K562 (cell line): Measurements from ENCODE around the gene CORO6. TPM values are rescaled to one million over a fixed set of nuclear protein-coding genes. Genes with fewer than 3 reads are reported as not detected.

Experiments
- ATAC-seq: fragments of 200-7000 bp; cut with Tn5 transposase; 3 replicates; pipeline ENCODE4 v1.9.1; 2020; ENCODE audit warnings: moderate library complexity
- BruUV-seq: library from RNA; stranded (reverse); fragments of 400-500 nt; replicated peaks from 2 replicates; lab custom pipeline; 2021; lab: Mats Ljungman, UMichigan
- CTCF ChIA-PET: fragments of 300-600 bp; formaldehyde crosslinking; extraction: SDS; loops from one replicate; lab custom pipeline; 2021; ENCODE audit warnings: low intra/inter-chr PET ratio; lab: Yijun Ruan, JAX
- POLR2A ChIA-PET: fragments of 300-600, 350-650 bp; sonication (Branson Sonifier 250); formaldehyde crosslinking; extraction: SDS; loops from one replicate; lab custom pipeline; 2021; ENCODE audit warnings: antibody characterized with exemption, inconsistent platforms; lab: Yijun Ruan, JAX
- DNase-seq, 4 experiments: peaks; one replicate each; pipeline versions ENCODE4 v3.0.0 to v3.0.0-alpha.2; 2011 to 2018; ENCODE audit warnings: low spot score in 3 of 4, mixed read lengths in 3 of 4; ENCODE audit errors: extremely low read depth in 1 of 4
- FAIRE-seq: peaks from 2 replicates; lab custom pipeline; 2011; peaks lifted over from hg19 to GRCh38; lab: Jason Lieb, UNC
- H2AFZ ChIP-seq: 2 replicates; pipeline ENCODE4 v1.6.0; 2011; ENCODE audit warnings: low read depth, low read length, control low read depth, inconsistent platforms
- H3K27ac ChIP-seq: fragments of 200-600 bp; 3 replicates; pipeline ENCODE4 v1.8.0; 2011; ENCODE audit warnings: low read depth, mild to moderate bottlenecking, control low read depth, inconsistent platforms, low read length, moderate library complexity, mixed read lengths; ENCODE audit errors: extremely low read depth
- H3K27me3 ChIP-seq, 2 experiments: fragments of 300-600 bp in 1 of 2; 2 replicates in 1 of 2; 3 replicates in 1 of 2; pipeline versions ENCODE4 v1.6.0 to v1.8.0; 2011; ENCODE audit warnings: inconsistent platforms in 2 of 2, low read length in 2 of 2, mild to moderate bottlenecking in 1 of 2, mixed read lengths in 1 of 2, moderate library complexity in 1 of 2; ENCODE audit not compliant: control insufficient read depth in 2 of 2, insufficient read depth in 2 of 2
- H3K36me3 ChIP-seq: fragments of 300-600 bp; 3 replicates; pipeline ENCODE4 v1.8.0; 2011; ENCODE audit warnings: mild to moderate bottlenecking, low read length, inconsistent platforms; ENCODE audit not compliant: control insufficient read depth, insufficient read depth
- H3K4me1 ChIP-seq, 2 experiments: fragments of 200-600 bp in 1 of 2; replicated peaks in 1 of 2; 2 replicates in 1 of 2; 3 replicates in 1 of 2; pipeline versions ENCODE4 v1.5.1 to v1.8.0; 2011; ENCODE audit warnings: inconsistent platforms in 2 of 2, low read length in 2 of 2, mild to moderate bottlenecking in 1 of 2, mixed read lengths in 1 of 2, moderate library complexity in 1 of 2; ENCODE audit not compliant: control insufficient read depth in 2 of 2, insufficient read depth in 2 of 2
- H3K4me2 ChIP-seq: 2 replicates; pipeline ENCODE4 v1.6.1; 2011; ENCODE audit warnings: low read length, control low read depth, inconsistent platforms, mixed read lengths; ENCODE audit not compliant: insufficient read depth
- H3K4me3 ChIP-seq: fragments of 200-600 bp; sonication (generic), shearing (Covaris generic); 2 replicates; pipeline ENCODE4 v1.5.1; 2016; ENCODE audit warnings: control low read depth, inconsistent platforms
- H3K79me2 ChIP-seq: fragments of 200-600 bp; 3 replicates; pipeline ENCODE4 v1.8.0; 2011; ENCODE audit warnings: low read length, inconsistent platforms; ENCODE audit not compliant: control insufficient read depth, insufficient read depth
- H3K9ac ChIP-seq, 2 experiments: 2 replicates each; pipeline versions ENCODE4 v1.6.0 to v1.6.1; 2011; ENCODE audit warnings: low read depth in 2 of 2, low read length in 2 of 2, control low read depth in 1 of 2, inconsistent platforms in 1 of 2, mild to moderate bottlenecking in 1 of 2, mixed read lengths in 1 of 2; ENCODE audit not compliant: insufficient read depth in 1 of 2
- H3K9me1 ChIP-seq: one replicate; pipeline ENCODE4 v1.6.0; 2011; ENCODE audit warnings: inconsistent platforms, mild to moderate bottlenecking, low read length, moderate library complexity; ENCODE audit not compliant: control insufficient read depth, insufficient read depth
- H3K9me3 ChIP-seq: replicated peaks from 2 replicates; pipeline ENCODE4 v1.5.1; 2011; ENCODE audit warnings: low read depth, low read length, inconsistent platforms; ENCODE audit not compliant: control insufficient read depth, insufficient read depth
- H4K20me1 ChIP-seq: replicated peaks from 2 replicates; pipeline ENCODE4 v1.6.1; 2011; ENCODE audit warnings: low read length, inconsistent platforms, mixed read lengths; ENCODE audit not compliant: control insufficient read depth, insufficient read depth
- CBFA2T2 ChIP-seq: fragments of 450-650 bp; conservative IDR thresholded peaks from 2 replicates; pipeline ENCODE4 v1.6.1; 2017; ENCODE audit warnings: mild to moderate bottlenecking
- JUND ChIP-seq, 2 experiments: IDR thresholded peaks; 2 replicates in 1 of 2; 3 replicates in 1 of 2; pipeline ENCODE4 v1.6.1; 2011; ENCODE audit warnings: borderline replicate concordance in 2 of 2, low read depth in 2 of 2, low read length in 2 of 2, improper control_type of control experiment in 1 of 2, missing biosample characterization in 1 of 2, missing genetic modification characterization in 1 of 2, missing genetic modification reagents in 1 of 2
- SMARCC2 ChIP-seq: fragments of 450-650 bp; IDR thresholded peaks from 2 replicates; pipeline ENCODE4 v1.6.1; 2017; ENCODE audit warnings: antibody characterized with exemption, moderate library complexity, mild to moderate bottlenecking, low read depth
- SOX6 ChIP-seq: fragments of 450-650 bp; IDR thresholded peaks from 2 replicates; pipeline ENCODE4 v1.6.1; 2014; ENCODE audit warnings: mild to moderate bottlenecking
- ZNF24 ChIP-seq: fragments of 450-650 bp; IDR thresholded peaks from 2 replicates; pipeline ENCODE4 v1.6.1; 2016
- ZNF589 ChIP-seq: fragments of 200-800 bp; sonication (Bioruptor generic); IDR thresholded peaks from 2 replicates; pipeline ENCODE4 v1.6.1; 2016; ENCODE audit warnings: low read depth, missing genetic modification characterization, missing compliant biosample characterization
- WGBS: fragments of 100-300 bp; shearing (Covaris generic); methylation state at CpG from one replicate; pipeline ENCODE4 v1.1.6; 2016; ENCODE audit warnings: low coverage, mixed read lengths; ENCODE audit not compliant: insufficient coverage; ENCODE audit errors: missing lambda C conversion rate; 5-methylcytosine and 5-hydroxymethylcytosine counted together
- in situ Hi-C: fragments of 300-500 bp; cut with MboI; formaldehyde crosslinking; loops from 4 replicates; pipeline ENCODE4 v1.15.0; 2018; ENCODE audit warnings: inconsistent platforms, mixed read lengths
- intact Hi-C: fragments of 100-400 bp; cut with micrococcal nuclease; formaldehyde crosslinking; loops from 2 replicates; pipeline ENCODE4 v1.14.2; 2022
- polyA plus RNA-seq, 8 experiments: library from polyadenylated mRNA; depleted of rRNA in 4 of 8; stranded (reverse) in 5 of 8; unstranded in 3 of 8; fragments of >200 nt; fragmentation: Nextera tagmentation in 2 of 8; fragmentation: Illumina TruSeq in 1 of 8; extraction: Ambion mirVana in 2 of 8; extraction: Trizol in 1 of 8; gene quantifications; 2 replicates each; pipeline versions ENCODE4 v1.2.1 to v1.2.3, GENCODE V29; 2011 to 2014; ENCODE audit warnings: inconsistent platforms in 1 of 8, missing spikeins in 1 of 8
- total RNA-seq, 7 experiments: library from RNA; depleted of rRNA in 6 of 7; stranded (reverse); fragments of >200 nt in 6 of 7; fragmentation: Illumina TruSeq in 2 of 7; extraction: Trizol in 2 of 7; gene quantifications; 2 replicates each; pipeline versions ENCODE4 v1.2.1 to v1.2.3, GENCODE V29; 2011 to 2021; ENCODE audit warnings: low replicate concordance in 1 of 7
- TF ChIP-seq, protein P1 (sequence below): sonication (generic); formaldehyde crosslinking; IDR thresholded peaks from 2 replicates; pipeline ENCODE4 v1.8.0; 2023; ENCODE audit warnings: missing genetic modification reagents, mild to moderate bottlenecking, borderline replicate concordance
- TF ChIP-seq, protein P2 (sequence below): fragments of 250-450 bp; sonication (Bioruptor Pico); IDR thresholded peaks from 2 replicates; pipeline ENCODE4 v1.4.0; 2020; ENCODE audit warnings: mild to moderate bottlenecking, moderate library complexity, borderline replicate concordance

The CORO6 gene
- total and polyA plus RNA-seq, 9 of the 15 experiments (the other 6 are each of a cell fraction or from before 2014, with no cell fraction given), result 0.04 to 11.9 (median 2.4) TPM

DNA sequence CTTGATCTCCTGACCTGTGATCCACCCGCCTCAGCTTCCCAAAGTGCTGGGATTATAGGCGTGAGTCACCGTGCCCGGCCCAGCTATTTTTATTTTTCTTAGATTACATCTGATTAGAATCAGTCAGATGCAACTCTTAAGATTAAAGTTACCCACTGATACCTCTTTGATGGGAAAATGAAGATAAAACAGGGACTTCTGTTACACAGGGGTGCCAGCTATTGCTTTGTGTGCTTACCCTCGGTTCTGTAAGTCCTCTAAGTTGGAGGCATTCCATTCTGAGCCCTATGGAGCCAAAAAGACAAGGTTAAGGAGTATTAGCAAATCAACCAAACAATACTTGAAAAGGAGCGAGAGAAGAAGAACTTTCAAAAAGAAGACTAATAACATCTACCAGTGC lies 32.6 kb upstream of the CORO6 start (continued):
- TF ChIP-seq, protein P1, sequence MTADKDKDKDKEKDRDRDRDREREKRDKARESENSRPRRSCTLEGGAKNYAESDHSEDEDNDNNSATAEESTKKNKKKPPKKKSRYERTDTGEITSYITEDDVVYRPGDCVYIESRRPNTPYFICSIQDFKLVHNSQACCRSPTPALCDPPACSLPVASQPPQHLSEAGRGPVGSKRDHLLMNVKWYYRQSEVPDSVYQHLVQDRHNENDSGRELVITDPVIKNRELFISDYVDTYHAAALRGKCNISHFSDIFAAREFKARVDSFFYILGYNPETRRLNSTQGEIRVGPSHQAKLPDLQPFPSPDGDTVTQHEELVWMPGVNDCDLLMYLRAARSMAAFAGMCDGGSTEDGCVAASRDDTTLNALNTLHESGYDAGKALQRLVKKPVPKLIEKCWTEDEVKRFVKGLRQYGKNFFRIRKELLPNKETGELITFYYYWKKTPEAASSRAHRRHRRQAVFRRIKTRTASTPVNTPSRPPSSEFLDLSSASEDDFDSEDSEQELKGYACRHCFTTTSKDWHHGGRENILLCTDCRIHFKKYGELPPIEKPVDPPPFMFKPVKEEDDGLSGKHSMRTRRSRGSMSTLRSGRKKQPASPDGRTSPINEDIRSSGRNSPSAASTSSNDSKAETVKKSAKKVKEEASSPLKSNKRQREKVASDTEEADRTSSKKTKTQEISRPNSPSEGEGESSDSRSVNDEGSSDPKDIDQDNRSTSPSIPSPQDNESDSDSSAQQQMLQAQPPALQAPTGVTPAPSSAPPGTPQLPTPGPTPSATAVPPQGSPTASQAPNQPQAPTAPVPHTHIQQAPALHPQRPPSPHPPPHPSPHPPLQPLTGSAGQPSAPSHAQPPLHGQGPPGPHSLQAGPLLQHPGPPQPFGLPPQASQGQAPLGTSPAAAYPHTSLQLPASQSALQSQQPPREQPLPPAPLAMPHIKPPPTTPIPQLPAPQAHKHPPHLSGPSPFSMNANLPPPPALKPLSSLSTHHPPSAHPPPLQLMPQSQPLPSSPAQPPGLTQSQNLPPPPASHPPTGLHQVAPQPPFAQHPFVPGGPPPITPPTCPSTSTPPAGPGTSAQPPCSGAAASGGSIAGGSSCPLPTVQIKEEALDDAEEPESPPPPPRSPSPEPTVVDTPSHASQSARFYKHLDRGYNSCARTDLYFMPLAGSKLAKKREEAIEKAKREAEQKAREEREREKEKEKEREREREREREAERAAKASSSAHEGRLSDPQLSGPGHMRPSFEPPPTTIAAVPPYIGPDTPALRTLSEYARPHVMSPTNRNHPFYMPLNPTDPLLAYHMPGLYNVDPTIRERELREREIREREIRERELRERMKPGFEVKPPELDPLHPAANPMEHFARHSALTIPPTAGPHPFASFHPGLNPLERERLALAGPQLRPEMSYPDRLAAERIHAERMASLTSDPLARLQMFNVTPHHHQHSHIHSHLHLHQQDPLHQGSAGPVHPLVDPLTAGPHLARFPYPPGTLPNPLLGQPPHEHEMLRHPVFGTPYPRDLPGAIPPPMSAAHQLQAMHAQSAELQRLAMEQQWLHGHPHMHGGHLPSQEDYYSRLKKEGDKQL (CRISPR knock-in tag), result no peak
- no peak for TF ChIP-seq ZNF589

DNA sequence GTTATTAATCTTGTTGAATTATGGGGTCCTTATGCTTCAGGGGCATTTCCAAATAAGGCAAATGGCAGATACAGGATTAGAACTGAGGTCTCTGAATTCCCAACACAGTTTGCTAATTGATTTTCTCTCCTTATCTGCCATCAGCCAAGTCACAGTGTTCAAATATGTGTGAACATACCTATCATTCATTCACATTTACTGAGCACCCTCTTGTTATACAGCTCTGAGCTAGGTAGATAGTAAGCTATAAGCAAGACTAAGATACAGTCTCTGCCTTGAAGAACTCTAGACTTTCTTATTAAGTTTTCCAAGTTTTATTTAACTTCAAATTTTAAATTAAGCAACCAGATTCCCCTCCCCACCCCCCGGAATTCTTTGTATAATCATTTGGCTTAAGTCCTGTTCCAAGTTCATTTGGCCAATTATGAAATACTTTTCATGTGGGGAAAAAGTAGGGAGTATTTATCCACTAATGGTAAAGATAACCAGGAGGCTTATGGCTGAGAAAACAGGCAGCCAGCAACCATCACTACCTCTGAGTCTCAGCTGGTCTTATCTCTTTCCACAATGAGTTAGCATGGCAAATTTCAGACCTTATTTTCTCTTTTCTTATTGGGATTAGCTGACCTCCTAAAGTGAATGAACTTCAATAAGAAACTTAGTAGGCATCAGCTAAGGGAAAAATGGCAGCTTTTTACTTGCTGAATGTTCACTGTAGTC lies 31.4 kb upstream of the CORO6 start:
- peak; percentile 80 for FAIRE-seq
- DNase-seq, result peak; percentile 50 to 69 (median 60)
- in situ Hi-C loops, result no loop called here
- TF ChIP-seq SMARCC2, result peak; percentile 62
- TF ChIP-seq SOX6, result 0 out of 2 replicates have a peak, but pooled peaks have one; percentile 23
- peak; percentile 59 for TF ChIP-seq CBFA2T2
- TF ChIP-seq, protein P2, sequence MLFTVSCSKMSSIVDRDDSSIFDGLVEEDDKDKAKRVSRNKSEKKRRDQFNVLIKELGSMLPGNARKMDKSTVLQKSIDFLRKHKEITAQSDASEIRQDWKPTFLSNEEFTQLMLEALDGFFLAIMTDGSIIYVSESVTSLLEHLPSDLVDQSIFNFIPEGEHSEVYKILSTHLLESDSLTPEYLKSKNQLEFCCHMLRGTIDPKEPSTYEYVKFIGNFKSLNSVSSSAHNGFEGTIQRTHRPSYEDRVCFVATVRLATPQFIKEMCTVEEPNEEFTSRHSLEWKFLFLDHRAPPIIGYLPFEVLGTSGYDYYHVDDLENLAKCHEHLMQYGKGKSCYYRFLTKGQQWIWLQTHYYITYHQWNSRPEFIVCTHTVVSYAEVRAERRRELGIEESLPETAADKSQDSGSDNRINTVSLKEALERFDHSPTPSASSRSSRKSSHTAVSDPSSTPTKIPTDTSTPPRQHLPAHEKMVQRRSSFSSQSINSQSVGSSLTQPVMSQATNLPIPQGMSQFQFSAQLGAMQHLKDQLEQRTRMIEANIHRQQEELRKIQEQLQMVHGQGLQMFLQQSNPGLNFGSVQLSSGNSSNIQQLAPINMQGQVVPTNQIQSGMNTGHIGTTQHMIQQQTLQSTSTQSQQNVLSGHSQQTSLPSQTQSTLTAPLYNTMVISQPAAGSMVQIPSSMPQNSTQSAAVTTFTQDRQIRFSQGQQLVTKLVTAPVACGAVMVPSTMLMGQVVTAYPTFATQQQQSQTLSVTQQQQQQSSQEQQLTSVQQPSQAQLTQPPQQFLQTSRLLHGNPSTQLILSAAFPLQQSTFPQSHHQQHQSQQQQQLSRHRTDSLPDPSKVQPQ (CRISPR knock-in tag), result no peak
- TF ChIP-seq ZNF24, result peak; percentile 70; the same call in 1 of the 2 replicates
- TF ChIP-seq JUND (IDR thresholded peaks at IDR 0.05; ENCODE audit: borderline replicate concordance, low read depth, low read length), result peak; percentile 27; the same call in 1 of the 2 replicates
- no peak for TF ChIP-seq JUND (tag; IDR thresholded peaks at IDR 0.05; ENCODE audit: borderline replicate concordance, low read depth, low read length)

More for the DNA sequence above, 31.4 kb upstream of the CORO6 start:
- H3K9ac ChIP-seq, result peak overlapping the region in 1 of 2 experiments; percentile 46; a peak in 2 of 4 replicates
- H3K27ac ChIP-seq, result peak overlapping the region; percentile 81
- WGBS, result 0% methylated on average over 1 of the region's 1 CpG
- intact Hi-C loops, result no loop called here
- ChIA-PET POLR2A (interaction anchor here (0.9 to 2.0 kb wide), 8 partner anchors 8 to 45 kb away, joined by 3 to 8 read pairs (median 5); no protein-coding TSS in a partner anchor), CTCF (no interaction called here)
- ATAC-seq, result peak; percentile 88
- no peaks in the 10 kb centered on the region for H3K36me3 ChIP-seq
- no peaks in the 10 kb centered on the region for H3K27me3 ChIP-seq
- H3K4me3 ChIP-seq, result no peak overlapping the region
- peaks cover 5 to 27% of the 10 kb centered on the region in 2 experiments; a peak in 4 of 5 replicates for H3K4me1 ChIP-seq
- peak overlapping the region; percentile 47 for H2AFZ ChIP-seq
- H4K20me1 ChIP-seq, result no peaks in the 10 kb centered on the region
- H3K9me3 ChIP-seq, result no peaks in the 10 kb centered on the region
- H3K79me2 ChIP-seq, result no peaks in the 10 kb centered on the region
- no TSS peak for BruUV-seq
- H3K9me1 ChIP-seq, result no peaks in the 10 kb centered on the region
- peak overlapping the region; percentile 48 for H3K4me2 ChIP-seq
